OCI-LY1 (cell line): Measurements from ENCODE around the gene ATP8B3.

Source experiments
- CTCF ChIP-seq: fragments of 200-600 bp; sonication (generic), shearing (Covaris generic); IDR thresholded peaks from 2 replicates; pipeline ENCODE4 v1.5.1; 2017; ENCODE audit warnings: mild to moderate bottlenecking, antibody characterized with exemption, low read length, moderate library complexity, mixed read lengths
- EZH2 ChIP-seq: fragments of 200-600 bp; sonication (generic), shearing (Covaris generic); IDR thresholded peaks from 2 replicates; pipeline ENCODE4 v1.8.0; 2017; ENCODE audit warnings: borderline replicate concordance, mixed run types, mild to moderate bottlenecking, antibody characterized with exemption, low read length, moderate library complexity, mixed read lengths

DNA sequence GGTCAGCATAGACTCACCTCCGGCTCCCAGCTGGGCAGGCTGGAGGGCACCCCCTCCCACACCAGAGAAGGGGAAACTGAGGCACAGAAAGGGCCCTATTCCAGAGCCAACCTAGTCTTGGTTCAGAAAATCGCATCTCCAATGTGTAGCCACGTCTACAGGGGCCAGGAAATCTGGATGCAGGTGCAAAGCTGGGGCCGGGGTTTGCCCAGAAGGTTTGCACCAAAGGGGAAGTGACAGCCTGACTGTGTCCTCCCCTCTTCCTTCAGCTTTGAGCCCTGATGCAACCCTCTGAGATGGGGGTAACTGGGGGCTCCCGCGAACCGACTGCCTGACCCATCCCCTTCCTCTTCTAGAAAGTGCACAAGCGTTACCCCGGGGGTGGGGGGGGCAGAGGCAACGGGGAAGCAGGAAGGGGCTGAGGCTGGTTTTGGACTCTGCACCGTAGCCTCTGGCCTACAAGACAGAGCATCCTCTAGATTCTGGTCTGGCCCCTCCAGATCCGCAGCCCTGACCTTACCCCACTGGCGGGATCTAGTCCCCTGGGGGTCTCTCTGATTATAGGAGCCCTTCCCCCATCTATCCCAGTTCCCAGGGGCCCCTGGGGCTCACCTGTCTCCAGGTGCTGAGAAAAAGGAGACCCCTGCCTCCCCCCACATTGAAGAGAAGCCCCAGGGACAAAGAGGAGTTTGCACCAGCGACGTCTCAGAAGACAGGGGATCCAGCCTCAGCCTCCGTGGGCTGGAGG lies 59.9 kb downstream of the ATP8B3 start:
- no peak for TF ChIP-seq CTCF
- TF ChIP-seq EZH2: no peak
